AG09309 (cell line): ENCODE results near the gene ERBB2.

Experiments
- DNase-seq: peaks from one replicate; pipeline ENCODE4 v3.0.0-alpha.2; 2010; ENCODE audit warnings: low read depth
- H3K4me3 ChIP-seq: 2 replicates; pipeline ENCODE4 v1.5.1; 2011; ENCODE audit warnings: mild to moderate bottlenecking, low read depth, low read length, moderate library complexity; ENCODE audit not compliant: control insufficient read depth
- CTCF ChIP-seq: IDR thresholded peaks from 2 replicates; pipeline ENCODE4 v1.5.1; 2011; ENCODE audit warnings: mild to moderate bottlenecking, low read depth, low read length, inconsistent platforms; ENCODE audit not compliant: insufficient read depth, control insufficient read depth; ENCODE audit errors: missing control alignments

ERBB2 gene

DNA sequence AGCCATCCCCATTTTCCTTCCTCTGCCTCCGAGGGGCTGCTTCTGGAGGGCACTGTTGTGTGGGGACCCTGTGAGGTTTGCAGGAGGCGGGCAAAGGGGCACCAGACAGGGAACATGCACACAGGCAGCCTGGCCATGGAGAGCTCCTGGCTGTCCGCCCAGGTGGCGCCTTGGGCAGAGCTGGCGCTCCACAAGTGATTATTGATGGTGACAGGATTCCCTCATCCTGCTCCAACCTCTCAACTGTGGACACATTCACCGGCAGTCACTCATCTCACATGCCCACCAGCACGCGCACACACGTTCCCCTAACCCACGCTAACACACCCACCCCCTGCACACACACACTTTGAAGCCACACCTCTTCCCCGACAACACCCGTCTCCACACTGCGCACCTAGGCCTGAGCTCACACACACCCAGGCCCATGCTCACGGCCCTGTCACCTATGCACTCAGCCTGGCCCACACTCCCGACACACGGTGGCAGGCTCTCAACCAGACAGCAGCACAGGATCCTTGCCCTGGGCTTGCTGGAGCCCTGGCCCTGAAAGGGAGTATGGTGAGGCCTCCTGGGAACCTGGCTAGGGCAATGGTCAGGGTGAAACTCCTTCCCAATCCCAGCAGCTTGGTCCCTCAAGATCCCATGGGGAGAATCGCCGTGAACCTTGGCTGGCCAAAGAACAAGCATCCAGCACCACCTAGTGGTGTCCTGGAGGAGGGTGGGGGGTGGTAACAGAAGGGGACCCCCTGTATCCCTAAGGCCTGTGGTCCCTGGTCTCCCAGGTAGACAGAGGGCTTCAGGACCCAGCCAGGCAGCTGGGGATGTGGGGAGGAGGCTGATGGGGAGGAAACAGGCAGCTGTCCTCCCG is 28.0 kb upstream of the ERBB2 start:
- peak; percentile 67 for TF ChIP-seq CTCF
- H3K4me3 ChIP-seq: no peak overlapping the region
- DNase-seq: no peak

DNA sequence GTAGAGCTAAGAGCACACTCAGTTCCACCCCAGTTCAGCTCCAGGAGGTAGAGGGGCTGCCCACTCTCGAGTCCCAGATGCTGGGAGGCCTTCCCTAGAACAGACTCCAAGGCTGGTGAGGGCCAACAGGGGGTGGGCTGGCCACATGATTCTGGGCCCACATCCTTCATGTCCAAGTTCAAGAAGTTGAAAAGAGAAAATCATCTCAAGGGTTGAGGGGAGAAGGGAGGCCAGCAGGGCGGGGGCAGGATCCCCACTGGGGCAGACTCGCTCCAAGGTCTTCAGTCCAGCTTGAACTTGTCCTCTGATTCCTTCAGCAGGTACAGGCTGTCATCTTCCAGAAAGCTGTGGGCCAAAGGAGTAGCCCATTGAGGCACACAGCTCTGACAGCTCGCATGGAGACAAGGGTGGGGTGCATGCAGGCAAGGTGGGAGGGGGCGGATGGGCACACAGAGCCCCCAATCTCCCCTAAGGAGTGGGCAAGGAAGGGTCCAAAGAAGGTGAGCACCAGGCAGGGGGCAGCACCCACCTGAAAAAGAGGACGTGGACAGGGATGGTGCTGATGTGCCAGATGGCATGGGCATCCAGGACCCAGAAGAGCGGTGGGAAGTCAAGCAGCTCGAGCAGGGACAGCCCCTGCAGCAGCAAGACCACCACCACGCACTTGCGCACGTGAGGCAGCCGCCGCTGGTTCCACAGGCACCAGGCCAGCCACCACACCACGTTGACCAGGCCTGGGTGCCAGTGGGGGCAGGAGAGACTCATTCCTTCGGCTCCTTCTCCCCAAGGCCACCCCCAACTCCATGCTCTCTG is 27.1 kb upstream of the ERBB2 start:
- TF ChIP-seq CTCF: no peak
- no peak overlapping the region for H3K4me3 ChIP-seq

GRCh38 chr17:39673335-39674081 is 26.4 kb upstream of the ERBB2 start:
- no peak for TF ChIP-seq CTCF
- DNase-seq: no peak

More for the DNA sequence above, 27.1 kb upstream of the ERBB2 start:
- no peak for DNase-seq

DNA sequence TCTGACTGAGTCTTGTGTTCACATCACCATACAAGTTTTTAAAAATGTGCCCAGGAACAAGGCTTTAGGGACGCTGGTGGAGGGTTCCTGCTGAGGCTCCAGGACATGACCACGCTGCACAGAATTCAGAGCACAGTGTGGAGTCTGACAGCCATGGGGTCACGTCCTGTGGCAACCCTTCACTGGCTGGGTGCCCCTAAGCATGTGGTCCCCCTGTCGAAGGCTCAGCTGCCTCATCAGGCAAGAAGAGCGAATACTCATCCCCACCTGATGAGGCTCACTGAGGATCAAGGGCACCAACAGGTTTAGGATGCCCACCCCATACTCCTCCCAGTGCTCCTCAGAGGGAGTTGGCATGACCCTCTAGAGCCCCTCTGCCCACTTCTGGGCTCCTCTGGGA is 25.7 kb upstream of the ERBB2 start:
- no peak for DNase-seq
- H3K4me3 ChIP-seq: no peak overlapping the region
- no peak for TF ChIP-seq CTCF

More at GRCh38 chr17:39673335-39674081, 26.4 kb upstream of the ERBB2 start:
- H3K4me3 ChIP-seq: no peak overlapping the region

DNA sequence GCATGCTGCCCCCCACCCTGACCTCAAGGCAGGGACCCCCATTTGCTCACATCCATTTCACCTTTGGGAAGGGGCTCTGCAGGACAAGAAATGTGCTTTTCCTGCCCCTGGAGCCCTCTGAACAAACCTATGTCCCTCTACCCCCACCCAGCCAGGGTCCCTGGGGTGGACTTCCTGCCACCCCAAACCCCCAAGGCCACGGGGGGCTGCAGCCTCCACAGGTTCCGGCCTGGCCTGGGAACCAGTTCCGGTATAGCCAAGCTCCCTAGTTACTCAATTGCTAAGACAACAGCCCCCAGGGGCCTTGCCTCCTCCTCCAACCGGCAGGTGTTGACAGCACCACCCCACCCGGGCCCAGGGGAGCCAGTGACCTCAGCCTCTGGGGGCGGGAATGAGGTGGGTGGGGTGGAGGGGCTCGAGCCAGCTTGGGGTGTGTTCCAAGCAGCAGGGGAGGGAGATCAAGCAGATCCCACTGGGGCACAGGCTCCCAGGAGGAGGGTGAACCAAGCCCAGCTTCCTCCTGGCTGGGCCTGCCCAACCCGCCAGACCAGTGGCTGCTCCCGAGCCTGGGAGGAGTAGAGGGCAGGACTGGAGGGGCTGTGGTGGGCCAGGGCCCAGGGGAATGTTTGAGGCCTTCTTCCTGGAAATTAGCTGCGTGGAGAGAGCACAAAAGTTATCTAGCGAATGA is 25.0 kb upstream of the ERBB2 start:
- H3K4me3 ChIP-seq: no peak overlapping the region
- no peak for TF ChIP-seq CTCF
- no peak for DNase-seq
